Measurements from ENCODE around the gene FGF18.

The FGF18 gene

DNA sequence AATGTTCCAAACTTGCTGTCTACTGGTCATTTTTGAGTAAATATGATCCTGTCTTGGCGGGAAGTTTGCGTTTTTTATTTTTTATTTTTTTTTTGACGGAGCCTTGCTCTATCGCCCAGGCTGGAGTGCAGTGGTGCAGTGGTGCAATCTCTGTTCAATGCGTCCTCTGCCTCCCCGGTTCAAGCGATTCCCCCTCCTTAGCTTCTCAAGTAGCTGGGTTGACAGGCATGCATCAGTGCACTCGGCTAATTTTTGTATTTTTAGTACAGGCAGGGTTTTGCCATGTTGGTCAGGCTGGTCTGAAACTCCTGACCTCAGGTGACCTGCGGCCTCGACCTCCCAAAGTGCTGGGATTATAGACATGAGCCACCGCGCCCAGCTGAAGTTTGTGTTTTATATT, 45.4 kb downstream of the FGF18 start:
- TF ChIP-seq, protein P1, sequence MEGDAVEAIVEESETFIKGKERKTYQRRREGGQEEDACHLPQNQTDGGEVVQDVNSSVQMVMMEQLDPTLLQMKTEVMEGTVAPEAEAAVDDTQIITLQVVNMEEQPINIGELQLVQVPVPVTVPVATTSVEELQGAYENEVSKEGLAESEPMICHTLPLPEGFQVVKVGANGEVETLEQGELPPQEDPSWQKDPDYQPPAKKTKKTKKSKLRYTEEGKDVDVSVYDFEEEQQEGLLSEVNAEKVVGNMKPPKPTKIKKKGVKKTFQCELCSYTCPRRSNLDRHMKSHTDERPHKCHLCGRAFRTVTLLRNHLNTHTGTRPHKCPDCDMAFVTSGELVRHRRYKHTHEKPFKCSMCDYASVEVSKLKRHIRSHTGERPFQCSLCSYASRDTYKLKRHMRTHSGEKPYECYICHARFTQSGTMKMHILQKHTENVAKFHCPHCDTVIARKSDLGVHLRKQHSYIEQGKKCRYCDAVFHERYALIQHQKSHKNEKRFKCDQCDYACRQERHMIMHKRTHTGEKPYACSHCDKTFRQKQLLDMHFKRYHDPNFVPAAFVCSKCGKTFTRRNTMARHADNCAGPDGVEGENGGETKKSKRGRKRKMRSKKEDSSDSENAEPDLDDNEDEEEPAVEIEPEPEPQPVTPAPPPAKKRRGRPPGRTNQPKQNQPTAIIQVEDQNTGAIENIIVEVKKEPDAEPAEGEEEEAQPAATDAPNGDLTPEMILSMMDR (IDR thresholded peaks at IDR 0.05; ENCODE audit: low read depth, low read length) = no peak
- no peak overlapping the region for H3K4me3 ChIP-seq (ENCODE audit: low read depth, low read length)

DNA sequence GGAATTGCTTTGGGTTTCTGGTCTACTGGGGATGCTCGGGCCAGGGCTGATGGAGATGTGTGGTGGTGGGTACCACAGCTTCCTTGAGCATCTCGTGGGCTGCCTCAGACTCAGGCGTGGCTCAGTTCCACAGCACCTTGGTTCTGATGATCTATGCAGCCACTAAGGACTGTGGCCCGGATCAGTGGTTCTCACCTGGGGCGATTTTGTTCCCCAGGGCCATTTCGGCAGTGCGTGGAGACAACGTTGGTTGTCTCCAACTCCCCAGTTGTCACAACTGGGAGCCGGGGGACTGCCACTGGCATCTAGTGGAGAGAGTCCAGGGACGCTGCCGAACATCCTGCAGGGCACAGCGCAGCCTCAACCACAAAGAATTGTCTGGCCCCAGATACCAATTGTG, 47.7 kb downstream of the FGF18 start:
- TF ChIP-seq, protein P1 (IDR thresholded peaks at IDR 0.05; ENCODE audit: low read depth, low read length) = no peak

DNA sequence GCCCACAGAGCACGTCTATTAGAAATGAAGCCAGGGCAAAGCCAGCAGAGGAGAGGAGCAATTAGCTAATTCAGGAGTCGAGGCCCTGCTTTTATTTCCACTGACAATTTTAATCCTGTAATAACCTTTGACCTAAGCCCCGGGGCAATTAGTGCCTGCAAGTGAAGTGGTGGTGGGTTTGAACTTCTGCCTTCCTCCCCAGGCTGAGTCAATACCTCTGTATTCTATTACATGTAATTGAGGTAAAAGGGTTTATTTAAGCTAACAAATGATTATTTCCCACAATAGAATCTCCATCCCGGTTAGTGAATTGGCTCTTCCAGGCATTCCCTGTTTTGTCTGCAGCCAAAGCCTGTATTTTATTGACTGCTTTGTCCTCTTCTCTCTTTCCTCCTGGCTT, 49.9 kb downstream of the FGF18 start:
- H3K4me3 ChIP-seq (ENCODE audit: low read depth, low read length) = no peak overlapping the region
- TF ChIP-seq, protein P1 (IDR thresholded peaks at IDR 0.05; ENCODE audit: low read depth, low read length) = no peak

More for the DNA sequence above, 47.7 kb downstream of the FGF18 start:
- no peak overlapping the region for H3K4me3 ChIP-seq (ENCODE audit: low read depth, low read length)

DNA sequence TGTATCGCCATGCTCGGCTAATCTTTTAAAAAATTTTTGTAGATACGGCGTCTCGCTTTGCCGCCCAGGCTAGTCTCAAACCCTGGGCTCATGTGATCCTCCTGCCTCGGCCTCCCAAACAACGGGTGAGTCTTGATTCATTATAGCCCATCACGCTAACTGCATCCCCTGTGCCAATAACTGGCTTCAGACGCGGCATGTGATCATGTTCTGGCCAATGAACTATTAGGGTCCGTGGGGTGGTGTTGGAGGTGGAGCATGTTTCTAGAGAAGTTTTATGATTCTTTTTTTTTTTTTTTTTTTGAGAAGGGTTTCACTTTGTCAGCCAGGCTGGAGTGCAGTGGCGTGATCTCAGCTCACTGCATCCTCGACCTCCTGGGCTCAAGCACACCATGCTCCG, 51.0 kb downstream of the FGF18 start:
- TF ChIP-seq, protein P1 (IDR thresholded peaks at IDR 0.05; ENCODE audit: low read depth, low read length) = no peak
- H3K4me3 ChIP-seq (ENCODE audit: low read depth, low read length) = no peak overlapping the region

DNA sequence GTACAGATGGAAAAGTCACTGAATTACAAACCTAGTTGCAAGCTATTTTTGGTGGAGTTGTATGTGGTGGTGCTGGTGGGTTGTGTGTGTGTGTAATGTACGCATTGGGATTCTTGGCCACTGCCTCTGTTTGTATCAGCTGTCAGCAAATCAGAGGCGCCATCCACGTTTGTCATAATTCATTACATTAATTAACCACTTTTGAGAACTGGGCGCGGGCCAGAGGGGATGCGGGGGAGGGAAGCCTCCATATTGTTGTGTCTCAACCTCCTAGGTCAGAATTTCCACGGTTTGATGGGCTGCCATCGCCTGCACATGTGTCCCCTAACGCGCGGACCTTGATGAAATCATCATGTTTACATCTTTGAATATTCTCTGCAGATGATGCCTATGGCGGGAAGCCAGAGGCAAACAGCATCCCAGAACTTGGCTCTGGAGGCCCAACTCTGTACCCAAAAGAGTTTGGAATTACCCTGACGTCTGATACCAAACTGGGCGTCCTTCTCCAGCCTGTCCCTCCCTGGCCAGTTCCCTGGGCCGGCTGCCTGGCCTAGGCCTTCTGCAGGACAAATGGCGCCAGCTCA, 54.9 kb downstream of the FGF18 start:
- no peak overlapping the region for H3K4me3 ChIP-seq (ENCODE audit: low read depth, low read length)
- TF ChIP-seq, protein P1 (IDR thresholded peaks at IDR 0.05; ENCODE audit: low read depth, low read length) = no peak

DNA sequence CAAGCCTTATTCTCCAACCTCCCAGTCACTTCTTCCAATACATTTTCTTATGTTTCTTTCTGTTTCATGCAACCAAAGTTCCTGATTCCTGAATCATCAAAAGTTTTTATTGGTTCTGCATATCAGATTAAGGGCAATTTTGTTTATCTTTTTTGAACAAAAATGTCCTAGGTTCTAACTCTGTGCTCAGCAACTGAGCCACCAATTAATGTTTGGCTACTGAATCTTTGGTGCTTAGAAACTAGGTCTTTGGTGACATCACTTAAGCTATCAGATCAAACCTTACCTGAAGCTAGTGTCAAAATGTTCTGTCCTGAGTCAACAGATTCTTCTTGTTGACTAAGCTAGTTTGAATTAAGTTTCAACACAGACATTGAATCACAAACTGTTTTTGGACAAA, 56.1 kb downstream of the FGF18 start:
- TF ChIP-seq, protein P1 (IDR thresholded peaks at IDR 0.05; ENCODE audit: low read depth, low read length) = no peak

DNA sequence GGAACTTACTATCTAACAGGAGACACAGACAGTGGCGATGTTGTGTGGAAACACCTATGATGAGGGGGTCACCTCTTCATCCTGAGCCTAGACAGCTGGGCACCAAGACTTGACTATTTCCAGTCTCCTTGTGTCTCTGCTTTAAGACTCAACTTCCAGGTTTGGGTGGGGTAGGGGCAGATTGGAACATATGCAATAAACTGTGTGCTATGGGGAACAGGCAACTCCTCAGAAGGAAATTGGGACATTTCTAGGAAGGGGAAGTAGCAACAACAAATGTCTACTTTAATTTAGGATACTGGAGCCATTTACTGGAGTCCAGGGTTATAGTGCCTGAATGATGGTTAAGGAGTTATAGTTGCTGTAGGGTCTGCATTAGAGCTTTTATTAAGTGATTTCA, 57.3 kb downstream of the FGF18 start:
- TF ChIP-seq, protein P1 (IDR thresholded peaks at IDR 0.05; ENCODE audit: low read depth, low read length) = no peak
- no peak overlapping the region for H3K4me3 ChIP-seq (ENCODE audit: low read depth, low read length)

More for the DNA sequence above, 56.1 kb downstream of the FGF18 start:
- H3K4me3 ChIP-seq (ENCODE audit: low read depth, low read length) = no peak overlapping the region
